ENCODE data around the gene NOP58. TPM values are rescaled to one million over a fixed set of nuclear protein-coding genes. Genes with fewer than 3 reads are reported as not detected.
"Not testable (repeated sequence)": the region's sequence is repeated elsewhere in the genome, so short reads cannot be mapped to it uniquely, and the experiment has no call there.

NOP58 gene, protein sequence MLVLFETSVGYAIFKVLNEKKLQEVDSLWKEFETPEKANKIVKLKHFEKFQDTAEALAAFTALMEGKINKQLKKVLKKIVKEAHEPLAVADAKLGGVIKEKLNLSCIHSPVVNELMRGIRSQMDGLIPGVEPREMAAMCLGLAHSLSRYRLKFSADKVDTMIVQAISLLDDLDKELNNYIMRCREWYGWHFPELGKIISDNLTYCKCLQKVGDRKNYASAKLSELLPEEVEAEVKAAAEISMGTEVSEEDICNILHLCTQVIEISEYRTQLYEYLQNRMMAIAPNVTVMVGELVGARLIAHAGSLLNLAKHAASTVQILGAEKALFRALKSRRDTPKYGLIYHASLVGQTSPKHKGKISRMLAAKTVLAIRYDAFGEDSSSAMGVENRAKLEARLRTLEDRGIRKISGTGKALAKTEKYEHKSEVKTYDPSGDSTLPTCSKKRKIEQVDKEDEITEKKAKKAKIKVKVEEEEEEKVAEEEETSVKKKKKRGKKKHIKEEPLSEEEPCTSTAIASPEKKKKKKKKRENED
- 10 to 100 TPM; 35.2 to 95.2 (median 64.5) TPM for total RNA-seq

DNA sequence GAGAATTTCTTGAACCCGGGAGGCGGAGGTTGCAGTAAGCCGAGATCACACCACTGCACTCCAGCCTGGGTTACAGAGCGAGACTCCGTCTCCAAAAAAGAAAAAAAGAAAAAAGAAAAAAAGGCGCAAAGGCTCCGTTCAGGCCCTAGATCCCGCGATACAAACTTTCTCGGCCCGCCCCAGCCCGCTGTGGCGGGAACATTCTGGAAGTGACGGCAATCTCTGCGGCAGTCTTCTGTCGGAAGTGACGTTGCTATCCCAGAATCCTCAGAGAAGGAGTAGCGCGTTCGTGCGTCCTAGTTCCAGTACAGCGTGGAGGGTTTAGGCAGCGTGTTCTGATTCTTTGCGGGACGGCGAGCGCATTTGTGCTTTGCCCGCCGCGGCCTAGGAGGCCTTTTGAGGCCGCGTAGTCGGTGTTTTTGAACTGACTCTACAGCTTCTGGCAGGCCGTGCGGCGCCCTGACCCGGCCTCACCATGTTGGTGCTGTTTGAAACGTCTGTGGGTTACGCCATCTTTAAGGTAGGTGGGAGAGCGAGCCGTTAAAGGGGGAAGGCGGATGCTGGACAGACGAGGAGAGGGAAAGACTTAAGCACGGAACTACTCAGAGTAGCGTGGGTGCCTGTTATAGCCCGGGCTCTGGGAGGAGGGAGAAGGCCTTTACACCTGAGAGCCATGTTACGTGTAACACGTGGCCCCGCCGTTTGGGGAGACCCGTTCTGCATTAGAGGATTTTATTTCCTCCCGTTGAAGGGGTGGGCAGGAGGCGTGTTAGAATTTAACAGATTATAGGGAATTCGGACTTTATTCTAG, at the start of gene NOP58:
TSS of gene NOP58 (plus strand) at position 297 of the 811 bp plus-strand sequence. CDS start at position 476, 179 bp downstream.
- Histone ChIP-seq H3K27ac (peak within 1 kb of the TSS; percentile 96 to 98 (median 97)), H3K27me3 (no peaks in the 10 kb centered on the region), H3K36me3 (no peaks in the 10 kb centered on the region), H3K4me1 (peaks cover 7 to 52% (median 24%) of the 10 kb centered on the region in 3 donors), H3K9me3 (no peaks in the 10 kb centered on the region), H3K4me3 (peak within 1 kb of the TSS; percentile 76 to 97 (median 86))
- 0 to 1% methylated on average over 29 to 34 of the region's 54 CpGs for WGBS, 2 donors
- intact Hi-C loops (cut with DNase I) = no loop called here
- DNase-seq = peak; percentile 57
- peak in 3 of 4 donors; percentile 97 to 99 (median 98) for TF ChIP-seq POLR2A (IDR thresholded peaks at IDR 0.05)
- TF ChIP-seq, protein P1, sequence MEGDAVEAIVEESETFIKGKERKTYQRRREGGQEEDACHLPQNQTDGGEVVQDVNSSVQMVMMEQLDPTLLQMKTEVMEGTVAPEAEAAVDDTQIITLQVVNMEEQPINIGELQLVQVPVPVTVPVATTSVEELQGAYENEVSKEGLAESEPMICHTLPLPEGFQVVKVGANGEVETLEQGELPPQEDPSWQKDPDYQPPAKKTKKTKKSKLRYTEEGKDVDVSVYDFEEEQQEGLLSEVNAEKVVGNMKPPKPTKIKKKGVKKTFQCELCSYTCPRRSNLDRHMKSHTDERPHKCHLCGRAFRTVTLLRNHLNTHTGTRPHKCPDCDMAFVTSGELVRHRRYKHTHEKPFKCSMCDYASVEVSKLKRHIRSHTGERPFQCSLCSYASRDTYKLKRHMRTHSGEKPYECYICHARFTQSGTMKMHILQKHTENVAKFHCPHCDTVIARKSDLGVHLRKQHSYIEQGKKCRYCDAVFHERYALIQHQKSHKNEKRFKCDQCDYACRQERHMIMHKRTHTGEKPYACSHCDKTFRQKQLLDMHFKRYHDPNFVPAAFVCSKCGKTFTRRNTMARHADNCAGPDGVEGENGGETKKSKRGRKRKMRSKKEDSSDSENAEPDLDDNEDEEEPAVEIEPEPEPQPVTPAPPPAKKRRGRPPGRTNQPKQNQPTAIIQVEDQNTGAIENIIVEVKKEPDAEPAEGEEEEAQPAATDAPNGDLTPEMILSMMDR (IDR thresholded peaks at IDR 0.05) = peak in 2 of 6 experiments; percentile 9 to 39

DNA sequence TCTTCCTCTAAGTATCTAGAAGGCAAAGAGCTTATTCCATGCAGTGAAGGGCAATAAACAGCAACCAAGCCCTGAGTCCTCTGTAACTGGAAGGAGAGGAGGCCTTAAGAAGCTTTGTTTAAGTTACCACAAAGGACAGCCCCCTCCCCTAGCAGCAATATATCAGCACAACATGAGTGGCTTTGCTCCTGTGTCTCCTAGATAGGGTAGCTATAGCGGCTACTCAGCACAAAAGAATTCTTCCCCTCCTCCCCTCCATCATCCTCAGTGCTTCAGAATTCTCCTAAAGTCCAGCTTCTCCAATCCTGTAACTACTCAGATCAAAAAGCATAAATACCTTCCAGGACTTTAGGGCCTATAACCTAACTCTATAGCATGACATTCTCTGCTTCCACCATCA, 43.7 kb upstream of the NOP58 start:
- no peak for DNase-seq
- intact Hi-C loops (cut with DNase I) = no loop called here
- Histone ChIP-seq H3K4me3 (no peak overlapping the region), H3K9me3 (no peaks in the 10 kb centered on the region), H3K4me1 (peaks cover 0 to 8% (median 0%) of the 10 kb centered on the region in 3 donors), H3K27me3 (no peaks in the 10 kb centered on the region), H3K27ac (no peak overlapping the region), H3K36me3 (peaks cover 0 to 68% (median 0%) of the 10 kb centered on the region in 3 donors)
- TF ChIP-seq POLR2A (IDR thresholded peaks at IDR 0.05) = no peak
- TF ChIP-seq, protein P1 (IDR thresholded peaks at IDR 0.05) = no peak
- 93 to 100% methylated on average over 1 of the region's 1 CpG for whole genome bisulfite sequencing, 2 donors

DNA sequence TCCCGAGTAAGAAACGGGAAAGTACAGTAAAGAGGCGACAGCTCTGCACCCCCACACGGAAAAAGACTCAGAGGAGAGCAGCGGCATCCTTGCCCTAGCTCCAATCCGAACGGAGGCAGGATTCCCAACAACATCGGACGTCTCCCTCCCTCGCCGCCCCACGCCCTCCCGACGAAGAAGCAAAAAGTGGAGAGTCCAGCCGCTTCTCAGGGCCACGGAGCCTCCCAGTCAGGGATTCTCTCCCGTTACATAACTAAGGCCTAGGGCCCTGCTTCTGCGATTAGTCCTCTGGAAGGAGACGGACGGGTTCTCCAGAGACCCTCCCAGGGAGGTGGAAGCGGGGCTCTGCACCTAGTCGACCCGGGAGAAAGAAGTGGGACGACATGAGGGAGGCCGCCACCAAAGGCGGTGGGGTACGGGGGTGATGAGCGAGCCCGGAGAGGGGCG, 27.8 kb upstream of the NOP58 start:
- intact Hi-C loops (cut with DNase I) = no loop called here
- Histone ChIP-seq H3K36me3 (no peaks in the 10 kb centered on the region), H3K4me1 (peaks cover 0 to 35% (median 17%) of the 10 kb centered on the region in 3 donors), H3K4me3 (peak overlapping the region; percentile 78 to 98 (median 89)), H3K9me3 (no peaks in the 10 kb centered on the region), H3K27ac (peak overlapping the region; percentile 86 to 98 (median 96)), H3K27me3 (no peaks in the 10 kb centered on the region)
- DNase-seq = no peak
- WGBS, 2 donors = 1% methylated on average over 11 to 15 of the region's 30 CpGs
- peak in 1 of 4 donors; percentile 25 for TF ChIP-seq POLR2A (IDR thresholded peaks at IDR 0.05)
- TF ChIP-seq, protein P1 (IDR thresholded peaks at IDR 0.05) = no peak

DNA sequence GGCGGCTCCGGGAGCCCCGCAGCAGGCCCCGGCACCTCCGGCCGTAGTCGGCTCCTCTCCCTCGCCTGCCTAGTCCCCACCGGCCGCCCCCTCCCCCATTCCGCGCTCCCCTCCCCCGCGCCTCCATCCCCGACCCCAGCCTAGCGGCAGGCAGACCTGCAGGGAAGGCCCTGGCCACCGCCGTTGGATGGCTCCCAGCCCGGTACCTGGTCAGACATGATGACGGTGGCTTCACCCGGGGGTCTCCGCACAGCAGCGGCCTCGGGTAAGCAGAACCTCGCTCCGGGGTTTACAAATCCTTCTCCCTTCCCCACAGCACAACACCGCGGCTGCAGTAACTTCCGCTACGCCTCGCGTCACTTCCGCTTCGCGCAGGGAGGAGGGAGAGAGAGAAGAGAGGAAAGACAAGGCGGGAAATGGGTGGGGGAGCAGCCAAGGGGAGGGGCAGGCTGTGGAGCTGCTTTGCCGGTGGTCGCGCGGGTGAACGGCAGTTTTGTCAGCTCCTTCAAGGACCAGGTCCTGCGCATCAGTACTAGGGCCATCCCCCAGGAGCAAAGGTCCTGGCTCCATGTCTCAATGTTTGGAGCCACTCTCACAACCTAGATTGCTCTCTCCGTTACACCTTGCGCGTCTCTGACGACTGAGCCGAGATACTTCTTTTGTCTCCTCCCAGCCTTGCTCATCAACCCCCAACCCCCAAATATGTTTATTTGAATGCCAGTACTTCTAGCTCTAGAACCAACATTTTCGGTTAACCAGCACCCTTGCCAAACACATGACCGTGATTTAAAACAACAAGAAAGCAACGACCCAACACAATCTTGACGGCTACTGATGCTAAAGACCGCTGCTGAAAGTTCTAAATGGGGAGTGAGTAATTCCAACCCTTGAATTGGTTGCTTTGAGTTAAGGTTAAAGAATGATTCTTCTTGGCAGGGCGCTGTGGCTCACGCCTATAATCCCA, 27.0 kb upstream of the NOP58 start, which contains the start of gene SUMO1:
TSS of gene SUMO1 (minus strand) at position 364 of the 964 bp plus-strand sequence. CDS start at position 218, 146 bp downstream.
- H3K36me3 ChIP-seq = no peaks in the 10 kb centered on the region
- H3K27me3 ChIP-seq = no peaks in the 10 kb centered on the region
- peak within 1 kb of the TSS; percentile 86 to 98 (median 96) for H3K27ac ChIP-seq
- peak; percentile 36 for DNase-seq
- WGBS, 2 donors = 4 to 5% methylated on average over 17 to 25 of the region's 54 CpGs
- H3K4me3 ChIP-seq = peak within 1 kb of the TSS; percentile 78 to 98 (median 89)
- no peaks in the 10 kb centered on the region for H3K9me3 ChIP-seq
- peak in 2 of 4 donors; percentile 45 to 76 for TF ChIP-seq POLR2A (IDR thresholded peaks at IDR 0.05)
- TF ChIP-seq, protein P1 (IDR thresholded peaks at IDR 0.05) = no peak
- intact Hi-C loops (cut with DNase I) = no loop called here
- peaks cover 0 to 35% (median 17%) of the 10 kb centered on the region in 3 donors for H3K4me1 ChIP-seq

DNA sequence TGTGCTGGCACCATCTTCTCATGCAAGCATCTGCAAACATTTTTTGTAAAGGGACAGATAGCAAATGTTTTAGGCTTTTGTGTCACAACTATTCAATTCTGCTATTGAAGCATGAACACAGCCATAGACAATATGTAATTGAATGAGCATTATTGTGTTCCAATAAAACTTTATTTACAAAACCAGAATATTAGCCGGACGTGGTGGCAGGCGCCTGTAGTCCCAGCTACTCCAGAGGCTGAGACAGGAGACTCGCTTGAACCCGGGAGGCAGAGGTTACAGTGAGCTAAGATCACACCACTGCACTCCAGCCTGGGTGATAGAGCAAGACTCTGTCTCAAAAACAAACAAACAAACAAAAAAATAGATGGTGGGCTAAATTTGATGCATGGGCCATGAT, 17.9 kb upstream of the NOP58 start:
- H3K27me3 ChIP-seq; H3K4me3 ChIP-seq; H3K27ac ChIP-seq; DNase-seq; H3K36me3 ChIP-seq; H3K9me3 ChIP-seq; intact Hi-C loops (cut with DNase I): not testable (repeated sequence)
- WGBS, 2 donors = 94 to 100% methylated on average over 2 to 5 of the region's 5 CpGs
- H3K4me1 ChIP-seq = peaks cover 0 to 14% (median 0%) of the 10 kb centered on the region in 3 donors

Data from esophagus squamous epithelium (tissue), 5 donors.